ENCODE results near the gene KLHL29. TPM values are rescaled to one million over a fixed set of nuclear protein-coding genes. Genes with fewer than 3 reads are reported as not detected.

KLHL29 gene
- polyA plus RNA-seq, 6 donors from 2014 or later: 0.08 to 0.50 (median 0.28) TPM; not detected in 2

GRCh38 chr2:23468474-23469141 is 83.6 kb downstream of the KLHL29 start:
- no peak for DNase-seq
- H3K4me1 Mint-ChIP-seq: no peaks in the 10 kb centered on the region
- no peak for ATAC-seq (ENCODE audit: low read depth in 2 of 2)
- no peak overlapping the region for H3K27ac Mint-ChIP-seq
- H3K36me3 Mint-ChIP-seq: no peaks in the 10 kb centered on the region
- no peak overlapping the region for H3K4me3 Mint-ChIP-seq
- H3K27me3 Mint-ChIP-seq: peaks cover 49 to 56% (median 52%) of the 10 kb centered on the region in 3 donors
- peaks cover 0 to 4% (median 0%) of the 10 kb centered on the region in 7 donors for H3K9me3 Mint-ChIP-seq

GRCh38 chr2:23469142-23469540 is 84.2 kb downstream of the KLHL29 start:
- ATAC-seq (ENCODE audit: low read depth in 2 of 2): no peak
- H3K27me3 Mint-ChIP-seq: peaks cover 49 to 56% (median 56%) of the 10 kb centered on the region in 3 donors
- H3K4me3 Mint-ChIP-seq: no peak overlapping the region
- no peak for DNase-seq
- peaks cover 0 to 4% (median 0%) of the 10 kb centered on the region in 7 donors for H3K9me3 Mint-ChIP-seq
- H3K4me1 Mint-ChIP-seq: no peaks in the 10 kb centered on the region
- no peaks in the 10 kb centered on the region for H3K36me3 Mint-ChIP-seq
- H3K27ac Mint-ChIP-seq: no peak overlapping the region

- no peak for DNase-seq
- Mint-ChIP-seq H3K27me3 (peaks cover 22 to 40% (median 24%) of the 10 kb centered on the region in 3 donors), H3K9me3 (peaks cover 0 to 2% (median 0%) of the 10 kb centered on the region in 7 donors)
These were observed 90.1 kb downstream of the KLHL29 start for GRCh38 chr2:23475036-23475435.

GRCh38 chr2:23475473-23475872 is 90.5 kb downstream of the KLHL29 start:
- Mint-ChIP-seq H3K4me1 (no peaks in the 10 kb centered on the region), H3K27me3 (peaks cover 21 to 40% (median 24%) of the 10 kb centered on the region in 3 donors), H3K9me3 (peaks cover 0 to 2% (median 0%) of the 10 kb centered on the region in 7 donors), H3K4me3 (no peak overlapping the region), H3K27ac (no peak overlapping the region), H3K36me3 (no peaks in the 10 kb centered on the region)
- ATAC-seq (ENCODE audit: low read depth in 2 of 2) (no peak), DNase-seq (no peak)

More at GRCh38 chr2:23475036-23475435, 90.1 kb downstream of the KLHL29 start:
- ATAC-seq (ENCODE audit: low read depth in 2 of 2): no peak
- no peaks in the 10 kb centered on the region for H3K4me1 Mint-ChIP-seq
- no peaks in the 10 kb centered on the region for H3K36me3 Mint-ChIP-seq
- no peak overlapping the region for H3K4me3 Mint-ChIP-seq
- no peak overlapping the region for H3K27ac Mint-ChIP-seq

GRCh38 chr2:23476786-23477185 is 91.8 kb downstream of the KLHL29 start:
- ATAC-seq (ENCODE audit: low read depth in 2 of 2) (no peak), DNase-seq (no peak)
- no peaks in the 10 kb centered on the region for H3K4me1 Mint-ChIP-seq
- H3K4me3 Mint-ChIP-seq: no peak overlapping the region
- H3K36me3 Mint-ChIP-seq: no peaks in the 10 kb centered on the region
- H3K27me3 Mint-ChIP-seq: peaks cover 13 to 45% (median 24%) of the 10 kb centered on the region in 3 donors
- H3K9me3 Mint-ChIP-seq: peaks cover 0 to 2% (median 0%) of the 10 kb centered on the region in 7 donors
- H3K27ac Mint-ChIP-seq: no peak overlapping the region

- ATAC-seq (ENCODE audit: low read depth in 2 of 2): no peak
- no peaks in the 10 kb centered on the region for H3K36me3 Mint-ChIP-seq
- DNase-seq: no peak
- H3K4me1 Mint-ChIP-seq: no peaks in the 10 kb centered on the region
- no peak overlapping the region for H3K27ac Mint-ChIP-seq
- no peak overlapping the region for H3K4me3 Mint-ChIP-seq
- peaks cover 0 to 2% (median 0%) of the 10 kb centered on the region in 7 donors for H3K9me3 Mint-ChIP-seq
- H3K27me3 Mint-ChIP-seq: peaks cover 13 to 40% (median 21%) of the 10 kb centered on the region in 3 donors
These were observed 92.4 kb downstream of the KLHL29 start for GRCh38 chr2:23477392-23477791.

GRCh38 chr2:23478087-23478932 is 93.3 kb downstream of the KLHL29 start:
- no peaks in the 10 kb centered on the region for H3K4me1 Mint-ChIP-seq
- no peak overlapping the region for H3K4me3 Mint-ChIP-seq
- no peak for ATAC-seq (ENCODE audit: low read depth in 2 of 2)
- no peaks in the 10 kb centered on the region for H3K36me3 Mint-ChIP-seq
- peaks cover 4 to 32% (median 13%) of the 10 kb centered on the region in 3 donors for H3K27me3 Mint-ChIP-seq
- no peak for DNase-seq
- H3K27ac Mint-ChIP-seq: peak overlapping the region in 2 of 6 donors; percentile 38 to 58
- peaks cover 0 to 2% (median 0%) of the 10 kb centered on the region in 7 donors for H3K9me3 Mint-ChIP-seq

- Mint-ChIP-seq H3K4me1 (no peaks in the 10 kb centered on the region), H3K27me3 (peaks cover 0 to 39% (median 21%) of the 10 kb centered on the region in 3 donors), H3K36me3 (no peaks in the 10 kb centered on the region), H3K4me3 (no peak overlapping the region), H3K9me3 (no peaks in the 10 kb centered on the region), H3K27ac (no peak overlapping the region)
- DNase-seq (no peak), ATAC-seq (ENCODE audit: low read depth in 2 of 2) (no peak)
These were observed 94.1 kb downstream of the KLHL29 start for GRCh38 chr2:23478933-23479683.

GRCh38 chr2:23480957-23481797 is 96.2 kb downstream of the KLHL29 start:
- H3K9me3 Mint-ChIP-seq: no peaks in the 10 kb centered on the region
- H3K4me1 Mint-ChIP-seq: no peaks in the 10 kb centered on the region
- ATAC-seq (ENCODE audit: low read depth in 2 of 2): no peak
- H3K27me3 Mint-ChIP-seq: peaks cover 4 to 34% (median 31%) of the 10 kb centered on the region in 3 donors
- H3K4me3 Mint-ChIP-seq: no peak overlapping the region
- DNase-seq: no peak
- H3K27ac Mint-ChIP-seq: peak overlapping the region in 1 of 6 donors; percentile 81
- H3K36me3 Mint-ChIP-seq: no peaks in the 10 kb centered on the region

- Mint-ChIP-seq H3K9me3 (no peaks in the 10 kb centered on the region), H3K27ac (no peak overlapping the region), H3K27me3 (peaks cover 9 to 31% (median 31%) of the 10 kb centered on the region in 3 donors), H3K4me3 (no peak overlapping the region), H3K36me3 (no peaks in the 10 kb centered on the region), H3K4me1 (no peaks in the 10 kb centered on the region)
- ATAC-seq (ENCODE audit: low read depth in 2 of 2): no peak
- no peak for DNase-seq
These were observed 97.2 kb downstream of the KLHL29 start for GRCh38 chr2:23482188-23482587.

- Mint-ChIP-seq H3K4me3 (no peak overlapping the region), H3K9me3 (no peaks in the 10 kb centered on the region), H3K36me3 (no peaks in the 10 kb centered on the region), H3K27ac (no peak overlapping the region), H3K27me3 (peaks cover 9 to 31% (median 28%) of the 10 kb centered on the region in 3 donors), H3K4me1 (no peaks in the 10 kb centered on the region)
- ATAC-seq (ENCODE audit: low read depth in 2 of 2) (no peak), DNase-seq (no peak)
These were observed 97.6 kb downstream of the KLHL29 start for GRCh38 chr2:23482607-23483006.

GRCh38 chr2:23483791-23484190 is 98.8 kb downstream of the KLHL29 start:
- DNase-seq: no peak
- Mint-ChIP-seq H3K4me1 (no peaks in the 10 kb centered on the region), H3K27ac (no peak overlapping the region), H3K4me3 (no peak overlapping the region), H3K9me3 (no peaks in the 10 kb centered on the region), H3K36me3 (no peaks in the 10 kb centered on the region), H3K27me3 (peaks cover 13 to 36% (median 31%) of the 10 kb centered on the region in 3 donors)
- no peak for ATAC-seq (ENCODE audit: low read depth in 2 of 2)
